H9 (cell line): ENCODE measurements around the gene ITGB2. TPM values are rescaled to one million over a fixed set of nuclear protein-coding genes. Genes with fewer than 3 reads are reported as not detected.

Experiments
- DNase-seq: peaks from one replicate; pipeline ENCODE4 v3.0.0-alpha.2; 2017
- H2AFZ ChIP-seq: one replicate; pipeline ENCODE4 v1.6.1; 2013; ENCODE audit warnings: mild to moderate bottlenecking, low read length, control low read depth, moderate library complexity
- H2AK5ac ChIP-seq: 2 replicates; pipeline ENCODE4 v1.6.1; 2013; ENCODE audit warnings: low read length, control low read depth, mixed read lengths; ENCODE audit not compliant: insufficient read length
- H2BK120ac ChIP-seq: one replicate; pipeline ENCODE4 v1.6.1; 2013; ENCODE audit warnings: low read depth, mild to moderate bottlenecking, low read length, control low read depth, inconsistent platforms; ENCODE audit not compliant: poor library complexity, severe bottlenecking
- H2BK12ac ChIP-seq: 2 replicates; pipeline ENCODE4 v1.6.1; 2013; ENCODE audit warnings: low read length, control low read depth, mixed read lengths, low read depth; ENCODE audit not compliant: insufficient read length
- H2BK15ac ChIP-seq: 2 replicates; pipeline ENCODE4 v1.6.1; 2013; ENCODE audit warnings: low read depth, low read length, control low read depth
- H2BK20ac ChIP-seq: one replicate; pipeline ENCODE4 v1.6.1; 2013; ENCODE audit warnings: low read depth, mild to moderate bottlenecking, low read length, control low read depth, inconsistent platforms; ENCODE audit not compliant: poor library complexity, severe bottlenecking
- H2BK5ac ChIP-seq: 2 replicates; pipeline ENCODE4 v1.6.1; 2013; ENCODE audit warnings: low read length, control low read depth, mixed read lengths; ENCODE audit not compliant: insufficient read length
- H3K14ac ChIP-seq: 2 replicates; pipeline ENCODE4 v1.6.1; 2013; ENCODE audit warnings: low read length, control low read depth; ENCODE audit not compliant: insufficient read depth
- H3K18ac ChIP-seq: 2 replicates; pipeline ENCODE4 v1.6.1; 2013; ENCODE audit warnings: low read depth, mild to moderate bottlenecking, mixed read lengths, low read length, control low read depth; ENCODE audit not compliant: insufficient read length
- H3K23ac ChIP-seq: 2 replicates; pipeline ENCODE4 v1.6.1; 2013; ENCODE audit warnings: low read length, control low read depth, mixed read lengths, low read depth; ENCODE audit not compliant: insufficient read length
- H3K23me2 ChIP-seq: 2 replicates; pipeline ENCODE4 v1.6.1; 2013; ENCODE audit warnings: low read depth, mild to moderate bottlenecking, mixed read lengths, low read length, control low read depth; ENCODE audit not compliant: insufficient read length, poor library complexity, severe bottlenecking
- H3K27ac ChIP-seq: 2 replicates; pipeline ENCODE4 v1.5.1; 2013; ENCODE audit warnings: low read length, control low read depth, mixed read lengths, low read depth; ENCODE audit not compliant: insufficient read length
- H3K27me3 ChIP-seq: 2 replicates; pipeline ENCODE4 v1.6.1; 2013; ENCODE audit warnings: low read length, control low read depth, inconsistent platforms; ENCODE audit not compliant: insufficient read depth
- H3K4ac ChIP-seq: 2 replicates; pipeline ENCODE4 v1.6.1; 2013; ENCODE audit warnings: low read depth, mild to moderate bottlenecking, control low read depth, inconsistent platforms, low read length, moderate library complexity
- H3K4me1 ChIP-seq: 2 replicates; pipeline ENCODE4 v1.6.1; 2013; ENCODE audit warnings: low read length, control low read depth, inconsistent platforms; ENCODE audit not compliant: insufficient read depth
- H3K4me2 ChIP-seq: 2 replicates; pipeline ENCODE4 v1.6.1; 2013; ENCODE audit warnings: low read length, control low read depth, mixed read lengths; ENCODE audit not compliant: insufficient read length, insufficient read depth
- H3K56ac ChIP-seq: 2 replicates; pipeline ENCODE4 v1.6.1; 2013; ENCODE audit warnings: low read depth, mild to moderate bottlenecking, mixed read lengths, low read length, control low read depth; ENCODE audit not compliant: insufficient read length
- H3K79me1 ChIP-seq: 2 replicates; pipeline ENCODE4 v1.6.1; 2013; ENCODE audit warnings: low read depth, mild to moderate bottlenecking, moderate library complexity, low read length, control low read depth, inconsistent platforms; ENCODE audit not compliant: insufficient read depth, poor library complexity, severe bottlenecking
- H3K79me2 ChIP-seq: 2 replicates; pipeline ENCODE4 v1.6.1; 2013; ENCODE audit warnings: low read length, control low read depth, inconsistent platforms; ENCODE audit not compliant: insufficient read depth
- H3K9ac ChIP-seq: 2 replicates; pipeline ENCODE4 v1.6.1; 2013; ENCODE audit warnings: low read length, control low read depth, mixed read lengths; ENCODE audit not compliant: insufficient read length; ENCODE audit errors: extremely low read depth
- H3K9me3 ChIP-seq: one replicate; pipeline ENCODE4 v1.6.1; 2013; ENCODE audit warnings: low read depth, low read length, inconsistent platforms; ENCODE audit not compliant: control insufficient read depth
- H3T11ph ChIP-seq: one replicate; pipeline ENCODE4 v1.6.1; 2013; ENCODE audit warnings: mild to moderate bottlenecking, low read length, control low read depth, inconsistent platforms
- H4K20me1 ChIP-seq: one replicate; pipeline ENCODE4 v1.6.1; 2013; ENCODE audit not compliant: control insufficient read depth, insufficient read length, insufficient read depth
- H4K5ac ChIP-seq: 2 replicates; pipeline ENCODE4 v1.6.1; 2013; ENCODE audit warnings: low read depth, mild to moderate bottlenecking, mixed read lengths, low read length, control low read depth; ENCODE audit not compliant: insufficient read length
- H4K8ac ChIP-seq: replicated peaks from 2 replicates; pipeline ENCODE4 v1.6.1; 2013; ENCODE audit warnings: low read length, control low read depth, mixed read lengths, low read depth; ENCODE audit not compliant: insufficient read length
- H4K91ac ChIP-seq: 2 replicates; pipeline ENCODE4 v1.6.1; 2013; ENCODE audit warnings: low read depth, mild to moderate bottlenecking, moderate library complexity, mixed read lengths, low read length, control low read depth; ENCODE audit not compliant: insufficient read length
- H3K27ac Mint-ChIP-seq, 3 experiments: 2 replicates in 2 of 3; 3 replicates in 1 of 3; pipeline ENCODE4 v1.8.0; 2020 to 2021; ENCODE audit warnings: mixed read lengths in 3 of 3, mild to moderate bottlenecking in 1 of 3, moderate library complexity in 1 of 3
- H3K27me3 Mint-ChIP-seq: 2 replicates; pipeline ENCODE4 v1.8.0; 2021; ENCODE audit warnings: low read depth, mild to moderate bottlenecking, moderate library complexity, mixed read lengths
- H3K36me3 Mint-ChIP-seq, 3 experiments: 2 replicates in 2 of 3; 3 replicates in 1 of 3; pipeline ENCODE4 v1.8.0; 2020 to 2021; ENCODE audit warnings: low read depth in 3 of 3, mixed read lengths in 3 of 3; ENCODE audit not compliant: insufficient read depth in 1 of 3
- H3K4me1 Mint-ChIP-seq, 2 experiments: 2 replicates each; pipeline ENCODE4 v1.8.0; 2020; ENCODE audit warnings: mixed read lengths in 2 of 2
- H3K4me3 Mint-ChIP-seq, 2 experiments: 2 replicates in 1 of 2; 3 replicates in 1 of 2; pipeline ENCODE4 v1.8.0; 2020 to 2021; ENCODE audit warnings: mild to moderate bottlenecking in 2 of 2, mixed read lengths in 2 of 2, moderate library complexity in 1 of 2
- H3K9me3 Mint-ChIP-seq, 2 experiments: 2 replicates in 1 of 2; 3 replicates in 1 of 2; pipeline ENCODE4 v1.8.0; 2020; ENCODE audit warnings: mild to moderate bottlenecking in 2 of 2, mixed read lengths in 2 of 2, moderate library complexity in 1 of 2
- CTCF ChIP-seq: fragments of 200-600 bp; sonication (generic); conservative IDR thresholded peaks from 3 replicates; pipeline ENCODE4 v1.8.0; 2021; ENCODE audit warnings: antibody characterized with exemption, mild to moderate bottlenecking
- WGBS: extraction: QIAGEN DNeasy Blood & Tissue Kit; methylation state at CpG from one replicate; pipeline ENCODE4 v1.1.7; 2013; ENCODE audit warnings: missing lambda C conversion rate, low lambda C conversion rate, mixed read lengths; ENCODE audit not compliant: insufficient read length; ENCODE audit errors: extremely low coverage; 5-methylcytosine and 5-hydroxymethylcytosine counted together
- total RNA-seq: library from RNA; stranded (reverse); gene quantifications from 2 replicates; pipeline ENCODE4 v1.2.1, GENCODE V29; 2021

The ITGB2 gene
- total RNA-seq, 1 experiment from 2014 or later: 1.1 TPM

- H3K23ac ChIP-seq: no peak overlapping the region
- no peak overlapping the region for H2BK12ac ChIP-seq
- H3K9me3 Mint-ChIP-seq: no peaks in the 10 kb centered on the region
- H3K27ac Mint-ChIP-seq: no peak overlapping the region; a peak in 1 of 7 replicates
- no peak for DNase-seq
- no peak overlapping the region for H3K4ac ChIP-seq
- H2AFZ ChIP-seq: no peak overlapping the region
- no peaks in the 10 kb centered on the region for H3K79me1 ChIP-seq
- H3K14ac ChIP-seq: no peak overlapping the region; the same call in 1 of the 2 replicates
- no peak overlapping the region for H3K4me2 ChIP-seq
- H2BK120ac ChIP-seq: no peak overlapping the region
- H3K9me3 ChIP-seq: no peaks in the 10 kb centered on the region
- H2AK5ac ChIP-seq: no peak overlapping the region
- no CpG with 5 or more reads among the region's 37 CpGs for WGBS
- H4K20me1 ChIP-seq: no peaks in the 10 kb centered on the region
- no peaks in the 10 kb centered on the region for H3K36me3 Mint-ChIP-seq
- H3K56ac ChIP-seq: no peak overlapping the region
- no peaks in the 10 kb centered on the region for H3K4me1 ChIP-seq
- H2BK20ac ChIP-seq: no peak overlapping the region
- H3K18ac ChIP-seq: no peak overlapping the region
- H4K5ac ChIP-seq: no peak overlapping the region
- H3K4me3 Mint-ChIP-seq: no peak overlapping the region
- no peak overlapping the region for H3K27ac ChIP-seq
- TF ChIP-seq CTCF: no peak
- no peak overlapping the region for H3K9ac ChIP-seq
- H3K4me1 Mint-ChIP-seq: peaks cover 3 to 9% of the 10 kb centered on the region in 2 experiments; a peak in 2 of 4 replicates
- 0 out of 2 replicates have a peak, but pooled peaks cover under 1% of the 10 kb centered on the region for H3K27me3 Mint-ChIP-seq
- no peak overlapping the region for H2BK15ac ChIP-seq
- no peaks in the 10 kb centered on the region for H3K23me2 ChIP-seq
- H3K27me3 ChIP-seq: no peaks in the 10 kb centered on the region
- no peak overlapping the region for H2BK5ac ChIP-seq
- H4K8ac ChIP-seq: no peak overlapping the region
- H3T11ph ChIP-seq: no peak overlapping the region
- H4K91ac ChIP-seq: no peak overlapping the region
- no peaks in the 10 kb centered on the region for H3K79me2 ChIP-seq
Measured at GRCh38 chr21:44836666-44837471, 83.8 kb downstream of the ITGB2 start.
